Measurements from ENCODE around the gene SRD5A3.

DNA sequence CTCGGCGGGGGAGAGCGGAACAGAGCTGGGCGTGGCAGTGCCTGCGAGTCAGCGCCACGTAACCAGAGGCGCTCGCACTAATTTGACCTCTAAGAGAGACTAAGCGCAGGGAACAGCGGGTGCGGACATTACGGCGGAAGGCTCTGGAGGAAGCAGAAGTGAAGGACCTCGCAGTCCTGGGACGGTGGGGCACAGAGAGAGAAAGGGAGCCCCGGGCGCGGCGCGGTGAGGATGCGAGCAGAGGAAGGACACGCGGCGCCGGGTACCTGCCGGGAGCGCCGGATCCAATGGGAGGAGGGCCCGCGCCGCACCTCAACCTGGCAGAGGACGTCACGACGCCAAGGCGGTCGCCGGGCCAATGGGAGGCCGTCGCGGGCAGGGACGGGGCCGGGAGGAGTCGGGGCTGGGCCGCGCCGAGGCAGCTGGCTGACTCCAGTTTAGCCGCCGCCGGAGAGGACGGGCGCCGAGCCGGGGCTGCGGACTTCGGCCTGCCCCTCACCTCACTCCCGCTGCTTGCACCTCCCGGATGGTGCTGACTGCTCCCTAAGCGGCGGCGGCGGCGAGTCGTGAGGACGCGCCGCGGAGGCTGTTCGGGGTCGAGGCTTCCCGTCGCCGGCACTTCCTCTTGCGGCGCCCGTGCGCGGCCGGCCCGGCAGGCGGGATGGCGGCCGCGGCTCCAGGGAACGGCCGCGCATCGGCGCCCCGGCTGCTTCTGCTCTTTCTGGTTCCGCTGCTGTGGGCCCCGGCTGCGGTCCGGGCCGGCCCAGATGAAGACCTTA is 49.7 kb downstream of the SRD5A3 start, which contains the start of gene TMEM165:
- TF ChIP-seq, protein P1, sequence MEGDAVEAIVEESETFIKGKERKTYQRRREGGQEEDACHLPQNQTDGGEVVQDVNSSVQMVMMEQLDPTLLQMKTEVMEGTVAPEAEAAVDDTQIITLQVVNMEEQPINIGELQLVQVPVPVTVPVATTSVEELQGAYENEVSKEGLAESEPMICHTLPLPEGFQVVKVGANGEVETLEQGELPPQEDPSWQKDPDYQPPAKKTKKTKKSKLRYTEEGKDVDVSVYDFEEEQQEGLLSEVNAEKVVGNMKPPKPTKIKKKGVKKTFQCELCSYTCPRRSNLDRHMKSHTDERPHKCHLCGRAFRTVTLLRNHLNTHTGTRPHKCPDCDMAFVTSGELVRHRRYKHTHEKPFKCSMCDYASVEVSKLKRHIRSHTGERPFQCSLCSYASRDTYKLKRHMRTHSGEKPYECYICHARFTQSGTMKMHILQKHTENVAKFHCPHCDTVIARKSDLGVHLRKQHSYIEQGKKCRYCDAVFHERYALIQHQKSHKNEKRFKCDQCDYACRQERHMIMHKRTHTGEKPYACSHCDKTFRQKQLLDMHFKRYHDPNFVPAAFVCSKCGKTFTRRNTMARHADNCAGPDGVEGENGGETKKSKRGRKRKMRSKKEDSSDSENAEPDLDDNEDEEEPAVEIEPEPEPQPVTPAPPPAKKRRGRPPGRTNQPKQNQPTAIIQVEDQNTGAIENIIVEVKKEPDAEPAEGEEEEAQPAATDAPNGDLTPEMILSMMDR (IDR thresholded peaks at IDR 0.05; ENCODE audit: insufficient read depth, low read depth, low read length), result no peak
- no peak for TF ChIP-seq EZH2 (IDR thresholded peaks at IDR 0.05; ENCODE audit: insufficient read depth, low read length)
